ENCODE data around the gene CNTN5. TPM values are rescaled to one million over a fixed set of nuclear protein-coding genes. Genes with fewer than 3 reads are reported as not detected.

CNTN5 gene
- total and polyA plus RNA-seq, 10 of the 15 experiments (the other 5 are each of a cell fraction or from before 2014, with no cell fraction given): 0.01 TPM; not detected in 9

- TF ChIP-seq ZBTB11 (CRISPR knock-in tag; IDR thresholded peaks at IDR 0.05) (no peak), SP1 (IDR thresholded peaks at IDR 0.05; ENCODE audit: low read depth, low read length) (no peak)
Measured at GRCh38 chr11:99240192-99241030, 219.7 kb downstream of the CNTN5 start (continued).

DNA sequence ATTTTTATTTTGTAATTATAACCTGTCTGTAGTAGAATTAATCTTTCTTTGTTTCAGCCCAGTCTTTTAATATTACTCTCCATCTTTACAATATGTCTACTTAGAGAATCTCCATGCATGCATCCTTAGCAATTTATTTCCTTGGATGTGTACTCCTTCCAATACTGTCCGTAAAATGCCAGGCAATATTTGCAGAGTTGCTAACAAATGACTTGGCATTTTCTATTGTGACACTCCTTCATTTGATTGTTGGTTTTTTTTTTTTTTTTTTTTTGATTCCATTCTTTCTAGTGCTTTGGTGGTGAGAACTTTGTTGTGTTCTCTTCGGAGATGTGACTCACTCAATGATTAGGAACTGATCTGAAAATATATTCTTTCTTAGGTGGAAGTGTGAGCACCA lies 220.3 kb downstream of the CNTN5 start:
- ChIA-PET RAD21 (ENCODE audit: unreplicated experiment) (no interaction called here), SMC1A (ENCODE audit: uncharacterized antibody, unreplicated experiment) (no interaction called here), POLR2A (no interaction called here), CTCF (no interaction called here)
- Histone ChIP-seq H4K20me1 (ENCODE audit: control insufficient read depth, insufficient read depth) (no peaks in the 10 kb centered on the region), H3K36me3 (ENCODE audit: control insufficient read depth in 2 of 2, insufficient read depth in 2 of 2, low read length in 1 of 2) (no peaks in the 10 kb centered on the region), H2AFZ (ENCODE audit: control insufficient read depth, low read depth, low read length) (no peak overlapping the region), H3K79me2 (ENCODE audit: control insufficient read depth, insufficient read depth, low read length) (no peaks in the 10 kb centered on the region), H3K9me3 (replicated peaks; ENCODE audit: control insufficient read depth, insufficient read depth, low read length) (no peaks in the 10 kb centered on the region), H3K4me1 (ENCODE audit: control insufficient read depth, insufficient read depth, low read length) (no peaks in the 10 kb centered on the region), H3K27ac (ENCODE audit: control insufficient read depth, insufficient read depth) (no peak overlapping the region), H3K4me3 (no peak overlapping the region), H3K27me3 (replicated peaks in 1 of 2; ENCODE audit: control insufficient read depth in 2 of 2, insufficient read depth in 2 of 2, low read length in 1 of 2) (no peaks in the 10 kb centered on the region), H3K9ac (ENCODE audit: control insufficient read depth, insufficient read depth, low read length) (no peak overlapping the region), H3K4me2 (ENCODE audit: control insufficient read depth, insufficient read depth) (no peak overlapping the region)
- in situ Hi-C loops (cut with MboI): no loop called here
- WGBS (ENCODE audit: insufficient coverage, insufficient replicate concordance, low lambda C conversion rate, missing lambda C conversion rate): 45% methylated on average over 2 of the region's 2 CpGs
- DNase-seq (ENCODE audit: low read depth, low spot score): no peak
- no peak for ATAC-seq
- no TSS peak for BruUV-seq (replicated peaks)
- intact Hi-C loops (cut with micrococcal nuclease; ENCODE audit: unreplicated experiment): no loop called here
- no peak for FAIRE-seq
- TF ChIP-seq PRDM15 (CRISPR knock-in tag; IDR thresholded peaks at IDR 0.05): no peak
- TF ChIP-seq IKZF1 (conservative IDR thresholded peaks at IDR 0.05): no peak
- TF ChIP-seq LARP7 (IDR thresholded peaks at IDR 0.05): no peak
- no peak for TF ChIP-seq MYC (IDR thresholded peaks at IDR 0.05; ENCODE audit: insufficient read depth, insufficient read length, insufficient replicate concordance, low read length, severe bottlenecking)
- TF ChIP-seq ATF2 (IDR thresholded peaks at IDR 0.05; ENCODE audit: low read length): no peak
- TF ChIP-seq ZNF24 (IDR thresholded peaks at IDR 0.05): no peak
- no peak for TF ChIP-seq KAT2A (conservative IDR thresholded peaks at IDR 0.05; ENCODE audit: control insufficient read depth, low read depth, low read length)
- TF ChIP-seq NFXL1 (IDR thresholded peaks at IDR 0.05; ENCODE audit: borderline replicate concordance): no peak
- TF ChIP-seq POLR2A (IDR thresholded peaks at IDR 0.05; ENCODE audit: low read depth, low read length): no peak
